Hepatocyte (in vitro differentiated cells): Measurements from ENCODE around the gene HBQ1.

Source experiments
- EZH2 ChIP-seq: fragments of 200-600 bp; sonication (generic); IDR thresholded peaks from 2 replicates; pipeline ENCODE4 v1.6.1; 2016; ENCODE audit warnings: antibody characterized with exemption, mild to moderate bottlenecking, borderline replicate concordance
- EZH2phosphoT487 ChIP-seq: fragments of 200-600 bp; sonication (generic); IDR thresholded peaks from one replicate; pipeline ENCODE4 v1.6.1; 2018; ENCODE audit warnings: antibody characterized with exemption, mild to moderate bottlenecking, low read depth, moderate library complexity; ENCODE audit not compliant: unreplicated experiment, severe bottlenecking
- TF ChIP-seq, protein P1 (sequence below): fragments of 200-600 bp; sonication (generic); IDR thresholded peaks from 2 replicates; pipeline ENCODE4 v1.5.1; 2016; ENCODE audit warnings: antibody characterized with exemption, mild to moderate bottlenecking; ENCODE audit not compliant: poor library complexity

DNA sequence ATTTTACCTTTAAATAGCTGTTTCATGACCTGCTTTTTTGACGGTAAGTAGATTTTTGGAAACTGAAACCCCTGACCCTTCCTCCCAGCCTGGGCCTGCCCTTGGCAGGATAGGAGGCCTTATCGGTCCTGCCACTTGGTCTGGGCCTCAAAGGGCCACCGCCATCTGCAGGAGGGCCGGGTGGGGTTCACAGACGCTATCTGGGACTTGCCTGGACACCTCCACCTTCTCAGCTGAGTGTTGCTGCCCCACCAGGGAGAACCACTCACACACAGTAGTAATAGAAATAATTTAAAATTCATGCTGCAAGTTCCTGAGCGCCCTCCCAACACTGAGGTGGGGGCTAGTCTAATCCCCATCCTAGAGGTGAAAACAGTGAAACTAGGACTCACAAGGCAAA, 37.2 kb upstream of the HBQ1 start:
- TF ChIP-seq, protein P1, sequence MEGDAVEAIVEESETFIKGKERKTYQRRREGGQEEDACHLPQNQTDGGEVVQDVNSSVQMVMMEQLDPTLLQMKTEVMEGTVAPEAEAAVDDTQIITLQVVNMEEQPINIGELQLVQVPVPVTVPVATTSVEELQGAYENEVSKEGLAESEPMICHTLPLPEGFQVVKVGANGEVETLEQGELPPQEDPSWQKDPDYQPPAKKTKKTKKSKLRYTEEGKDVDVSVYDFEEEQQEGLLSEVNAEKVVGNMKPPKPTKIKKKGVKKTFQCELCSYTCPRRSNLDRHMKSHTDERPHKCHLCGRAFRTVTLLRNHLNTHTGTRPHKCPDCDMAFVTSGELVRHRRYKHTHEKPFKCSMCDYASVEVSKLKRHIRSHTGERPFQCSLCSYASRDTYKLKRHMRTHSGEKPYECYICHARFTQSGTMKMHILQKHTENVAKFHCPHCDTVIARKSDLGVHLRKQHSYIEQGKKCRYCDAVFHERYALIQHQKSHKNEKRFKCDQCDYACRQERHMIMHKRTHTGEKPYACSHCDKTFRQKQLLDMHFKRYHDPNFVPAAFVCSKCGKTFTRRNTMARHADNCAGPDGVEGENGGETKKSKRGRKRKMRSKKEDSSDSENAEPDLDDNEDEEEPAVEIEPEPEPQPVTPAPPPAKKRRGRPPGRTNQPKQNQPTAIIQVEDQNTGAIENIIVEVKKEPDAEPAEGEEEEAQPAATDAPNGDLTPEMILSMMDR, result no peak
- TF ChIP-seq EZH2 (no peak), EZH2phosphoT487 (no peak)
